Fibroblast of the aortic adventitia (primary cell): ENCODE data around the gene PHYKPL. TPM values are rescaled to one million over a fixed set of nuclear protein-coding genes. Genes with fewer than 3 reads are reported as not detected.
A peak's percentile ranks its signal among the peaks of the same experiment; 100 is the strongest.

ENCODE experiments used
- DNase-seq: peaks from one replicate; pipeline ENCODE4 v3.0.0-alpha.2; 2010; ENCODE audit warnings: low read depth
- H3K4me3 ChIP-seq: 2 replicates; pipeline ENCODE4 v1.5.1; 2011; ENCODE audit warnings: low read depth, mild to moderate bottlenecking, control low read depth, low read length, moderate library complexity
- CTCF ChIP-seq: IDR thresholded peaks from 2 replicates; pipeline ENCODE4 v1.5.1; 2011; ENCODE audit warnings: mild to moderate bottlenecking, low read length, control low read depth, inconsistent platforms; ENCODE audit not compliant: insufficient read depth
- total RNA-seq: library from RNA; depleted of rRNA; stranded (reverse); fragments of >200 nt; gene quantifications from 2 replicates; pipeline ENCODE4 v1.2.3, GENCODE V29; 2012; ENCODE audit warnings: low replicate concordance

Gene PHYKPL
- total RNA-seq, 1 donor = 25.0 TPM

GRCh38 chr5:178176791-178177190 lies 55.8 kb downstream of the PHYKPL start:
- DNase-seq = no peak
- no peak for TF ChIP-seq CTCF
- no peak overlapping the region for H3K4me3 ChIP-seq

- no peak overlapping the region for H3K4me3 ChIP-seq
- TF ChIP-seq CTCF = no peak
- DNase-seq = no peak
Measured at GRCh38 chr5:178174456-178174855, 58.1 kb downstream of the PHYKPL start.

- no peak overlapping the region for H3K4me3 ChIP-seq
- TF ChIP-seq CTCF = no peak
- DNase-seq = no peak
Measured at GRCh38 chr5:178170455-178170854, 62.1 kb downstream of the PHYKPL start.

- no peak overlapping the region for H3K4me3 ChIP-seq
- TF ChIP-seq CTCF = no peak
- DNase-seq = no peak
Measured at GRCh38 chr5:178165581-178165980, 67.0 kb downstream of the PHYKPL start.

GRCh38 chr5:178163772-178164735 lies 68.5 kb downstream of the PHYKPL start:
- H3K4me3 ChIP-seq = peak overlapping the region; percentile 55
- DNase-seq = peak; percentile 65
- peak; percentile 99 for TF ChIP-seq CTCF

GRCh38 chr5:178162481-178162880 lies 70.1 kb downstream of the PHYKPL start:
- DNase-seq = no peak
- no peak overlapping the region for H3K4me3 ChIP-seq
- no peak for TF ChIP-seq CTCF
